HG03095 (cell line): ENCODE results near the gene SLC20A1.
A peak's percentile ranks its signal among the peaks of the same experiment; 100 is the strongest.

Experiments used
- ATAC-seq: cut with Tn5 transposase; IDR thresholded peaks from one replicate; pipeline ENCODE4 v1.9.1; 2021; ENCODE audit warnings: moderate library complexity; ENCODE audit not compliant: unreplicated experiment

The SLC20A1 gene

GRCh38 chr2:112625474-112626114 is 20.1 kb upstream of the SLC20A1 start:
- no peak for ATAC-seq

- peak; percentile 42 for ATAC-seq
Measured at GRCh38 chr2:112626604-112627059, 19.1 kb upstream of the SLC20A1 start.

- ATAC-seq: no peak
Measured at GRCh38 chr2:112627060-112628040, 18.4 kb upstream of the SLC20A1 start.

GRCh38 chr2:112629224-112629623 is 16.5 kb upstream of the SLC20A1 start:
- ATAC-seq: no peak

- no peak for ATAC-seq
Measured at GRCh38 chr2:112629823-112630222, 15.9 kb upstream of the SLC20A1 start.

- ATAC-seq: no peak
Measured at GRCh38 chr2:112630268-112630667, 15.5 kb upstream of the SLC20A1 start.

- no peak for ATAC-seq
Measured at GRCh38 chr2:112633708-112634107, 12.0 kb upstream of the SLC20A1 start.

- ATAC-seq: no peak
Measured at GRCh38 chr2:112634153-112634873, 11.4 kb upstream of the SLC20A1 start.

- no peak for ATAC-seq
Measured at GRCh38 chr2:112634874-112635157, 10.9 kb upstream of the SLC20A1 start.

GRCh38 chr2:112636605-112637288 is 9.0 kb upstream of the SLC20A1 start:
- peak; percentile 64 for ATAC-seq

GRCh38 chr2:112637289-112637660 is 8.5 kb upstream of the SLC20A1 start:
- ATAC-seq: no peak

GRCh38 chr2:112639936-112640335 is 5.8 kb upstream of the SLC20A1 start:
- no peak for ATAC-seq

GRCh38 chr2:112640467-112640799 is 5.3 kb upstream of the SLC20A1 start:
- no peak for ATAC-seq

GRCh38 chr2:112640800-112641675 is 4.7 kb upstream of the SLC20A1 start:
- ATAC-seq: no peak

GRCh38 chr2:112641701-112642100 is 4.0 kb upstream of the SLC20A1 start:
- no peak for ATAC-seq

- no peak for ATAC-seq
Measured at GRCh38 chr2:112642561-112642960, 3.2 kb upstream of the SLC20A1 start.

GRCh38 chr2:112642966-112643365 is 2.8 kb upstream of the SLC20A1 start:
- no peak for ATAC-seq

- ATAC-seq: no peak
Measured at GRCh38 chr2:112643488-112643887, 2.3 kb upstream of the SLC20A1 start.

- ATAC-seq: no peak
Measured at GRCh38 chr2:112644155-112644932, 1.4 kb upstream of the SLC20A1 start.

- no peak for ATAC-seq
Measured at GRCh38 chr2:112644933-112645309, 818 bp upstream of the SLC20A1 start.
